Measurements from ENCODE around the gene SYTL1.
A peak's percentile ranks its signal among the peaks of the same experiment; 100 is the strongest.

GRCh38 chr1:27349784-27350662, 8.2 kb downstream of the SYTL1 start:
- no peak for TF ChIP-seq POLR2A (IDR thresholded peaks at IDR 0.05)
- TF ChIP-seq, protein P1, sequence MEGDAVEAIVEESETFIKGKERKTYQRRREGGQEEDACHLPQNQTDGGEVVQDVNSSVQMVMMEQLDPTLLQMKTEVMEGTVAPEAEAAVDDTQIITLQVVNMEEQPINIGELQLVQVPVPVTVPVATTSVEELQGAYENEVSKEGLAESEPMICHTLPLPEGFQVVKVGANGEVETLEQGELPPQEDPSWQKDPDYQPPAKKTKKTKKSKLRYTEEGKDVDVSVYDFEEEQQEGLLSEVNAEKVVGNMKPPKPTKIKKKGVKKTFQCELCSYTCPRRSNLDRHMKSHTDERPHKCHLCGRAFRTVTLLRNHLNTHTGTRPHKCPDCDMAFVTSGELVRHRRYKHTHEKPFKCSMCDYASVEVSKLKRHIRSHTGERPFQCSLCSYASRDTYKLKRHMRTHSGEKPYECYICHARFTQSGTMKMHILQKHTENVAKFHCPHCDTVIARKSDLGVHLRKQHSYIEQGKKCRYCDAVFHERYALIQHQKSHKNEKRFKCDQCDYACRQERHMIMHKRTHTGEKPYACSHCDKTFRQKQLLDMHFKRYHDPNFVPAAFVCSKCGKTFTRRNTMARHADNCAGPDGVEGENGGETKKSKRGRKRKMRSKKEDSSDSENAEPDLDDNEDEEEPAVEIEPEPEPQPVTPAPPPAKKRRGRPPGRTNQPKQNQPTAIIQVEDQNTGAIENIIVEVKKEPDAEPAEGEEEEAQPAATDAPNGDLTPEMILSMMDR (IDR thresholded peaks at IDR 0.05) = no peak
- TF ChIP-seq POLR2AphosphoS5 (IDR thresholded peaks at IDR 0.05) = peak in 2 of 4 donors; percentile 17 to 52
